ENCODE measurements around the gene RBKS.

RBKS gene

DNA sequence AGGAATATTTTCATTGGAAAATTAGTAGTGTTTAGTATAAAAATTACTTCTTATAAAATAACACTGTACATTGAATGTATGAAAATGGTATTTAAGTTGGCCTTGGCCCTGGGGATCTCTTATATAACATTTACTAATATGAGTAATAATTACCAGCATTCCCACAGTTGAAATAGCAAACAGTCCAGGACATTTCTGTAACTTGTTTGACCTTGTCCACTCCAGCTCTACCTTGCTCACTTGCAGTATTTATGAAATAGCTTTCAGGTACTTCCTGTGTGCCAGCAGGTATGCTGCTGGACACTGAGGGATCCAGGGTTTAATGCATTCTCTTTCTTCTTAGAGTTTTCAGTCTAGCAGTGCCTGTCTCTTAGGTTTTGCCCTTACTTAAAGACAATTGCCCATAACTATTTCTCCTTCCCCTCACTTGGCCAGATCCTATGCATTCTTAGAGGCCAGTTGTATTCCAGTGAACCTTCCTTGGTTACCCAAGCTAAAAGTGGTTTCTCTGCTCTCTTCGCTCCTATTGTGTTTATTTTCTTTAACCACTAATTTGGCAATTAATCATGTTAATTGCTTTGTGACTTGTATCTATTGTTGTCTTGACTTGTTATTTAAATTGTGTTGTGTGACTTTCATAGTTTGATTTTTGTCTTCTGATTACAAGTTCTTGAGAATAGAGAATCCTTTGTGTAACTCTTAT lies 26.3 kb upstream of the RBKS start:
- H3K36me3 ChIP-seq, result no peaks in the 10 kb centered on the region
- TF ChIP-seq, protein P1, sequence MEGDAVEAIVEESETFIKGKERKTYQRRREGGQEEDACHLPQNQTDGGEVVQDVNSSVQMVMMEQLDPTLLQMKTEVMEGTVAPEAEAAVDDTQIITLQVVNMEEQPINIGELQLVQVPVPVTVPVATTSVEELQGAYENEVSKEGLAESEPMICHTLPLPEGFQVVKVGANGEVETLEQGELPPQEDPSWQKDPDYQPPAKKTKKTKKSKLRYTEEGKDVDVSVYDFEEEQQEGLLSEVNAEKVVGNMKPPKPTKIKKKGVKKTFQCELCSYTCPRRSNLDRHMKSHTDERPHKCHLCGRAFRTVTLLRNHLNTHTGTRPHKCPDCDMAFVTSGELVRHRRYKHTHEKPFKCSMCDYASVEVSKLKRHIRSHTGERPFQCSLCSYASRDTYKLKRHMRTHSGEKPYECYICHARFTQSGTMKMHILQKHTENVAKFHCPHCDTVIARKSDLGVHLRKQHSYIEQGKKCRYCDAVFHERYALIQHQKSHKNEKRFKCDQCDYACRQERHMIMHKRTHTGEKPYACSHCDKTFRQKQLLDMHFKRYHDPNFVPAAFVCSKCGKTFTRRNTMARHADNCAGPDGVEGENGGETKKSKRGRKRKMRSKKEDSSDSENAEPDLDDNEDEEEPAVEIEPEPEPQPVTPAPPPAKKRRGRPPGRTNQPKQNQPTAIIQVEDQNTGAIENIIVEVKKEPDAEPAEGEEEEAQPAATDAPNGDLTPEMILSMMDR (IDR thresholded peaks at IDR 0.05; ENCODE audit: low read depth, low read length), result no peak
- no peak for DNase-seq
- H3K27ac ChIP-seq, result no peak overlapping the region
- no peaks in the 10 kb centered on the region for H3K9me3 ChIP-seq (ENCODE audit: severe bottlenecking)
- H3K27me3 ChIP-seq (ENCODE audit: insufficient read depth, low read depth, severe bottlenecking), result no peaks in the 10 kb centered on the region
- H3K4me3 ChIP-seq (ENCODE audit: low read depth, low read length), result no peak overlapping the region

DNA sequence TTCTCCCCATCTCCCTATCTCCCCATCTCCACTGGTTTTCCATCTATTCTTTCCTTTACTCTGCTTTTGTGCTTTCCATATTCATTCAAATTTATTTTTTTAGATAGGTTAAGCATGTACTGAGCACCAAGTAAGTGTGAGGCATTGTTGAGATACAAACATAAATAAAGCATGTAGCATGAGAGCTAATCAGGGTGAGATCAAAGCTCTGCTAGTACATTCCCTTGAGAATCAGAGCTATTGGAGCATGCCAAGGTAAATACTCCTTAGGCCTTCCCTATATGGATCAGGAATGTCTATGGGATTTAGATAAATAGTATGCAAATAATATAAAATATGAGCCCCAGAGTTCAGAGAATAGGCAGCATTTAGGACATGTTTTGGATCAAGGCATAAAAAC lies 25.7 kb upstream of the RBKS start:
- H3K36me3 ChIP-seq, result no peaks in the 10 kb centered on the region
- H3K27me3 ChIP-seq (ENCODE audit: insufficient read depth, low read depth, severe bottlenecking), result no peaks in the 10 kb centered on the region
- no peaks in the 10 kb centered on the region for H3K9me3 ChIP-seq (ENCODE audit: severe bottlenecking)
- H3K27ac ChIP-seq, result no peak overlapping the region
- no peak for DNase-seq
- TF ChIP-seq, protein P1 (IDR thresholded peaks at IDR 0.05; ENCODE audit: low read depth, low read length), result no peak
- no peak overlapping the region for H3K4me3 ChIP-seq (ENCODE audit: low read depth, low read length)

DNA sequence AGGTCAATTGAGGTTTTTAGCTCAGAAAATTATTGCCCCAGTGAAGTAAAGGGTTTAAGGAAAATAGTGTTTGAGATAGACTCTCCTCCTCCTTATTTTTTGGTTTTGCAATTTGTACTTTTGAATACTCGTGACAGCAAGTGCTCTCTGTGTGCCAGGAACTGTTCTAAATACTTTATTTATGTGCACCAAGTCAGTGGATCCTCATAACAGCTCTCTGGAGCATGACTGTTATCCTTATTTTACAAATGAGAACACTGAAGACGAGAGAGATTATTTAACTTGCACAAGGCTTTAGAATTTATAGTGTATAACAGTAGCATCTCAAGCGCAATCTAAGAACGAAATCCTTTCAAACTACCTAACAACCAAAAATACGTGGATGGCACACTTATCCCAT lies 25.0 kb upstream of the RBKS start:
- Histone ChIP-seq H3K27me3 (ENCODE audit: insufficient read depth, low read depth, severe bottlenecking) (no peaks in the 10 kb centered on the region), H3K36me3 (no peaks in the 10 kb centered on the region), H3K4me3 (ENCODE audit: low read depth, low read length) (no peak overlapping the region), H3K27ac (no peak overlapping the region), H3K9me3 (ENCODE audit: severe bottlenecking) (no peaks in the 10 kb centered on the region)
- TF ChIP-seq, protein P1 (IDR thresholded peaks at IDR 0.05; ENCODE audit: low read depth, low read length), result no peak
- DNase-seq, result no peak

DNA sequence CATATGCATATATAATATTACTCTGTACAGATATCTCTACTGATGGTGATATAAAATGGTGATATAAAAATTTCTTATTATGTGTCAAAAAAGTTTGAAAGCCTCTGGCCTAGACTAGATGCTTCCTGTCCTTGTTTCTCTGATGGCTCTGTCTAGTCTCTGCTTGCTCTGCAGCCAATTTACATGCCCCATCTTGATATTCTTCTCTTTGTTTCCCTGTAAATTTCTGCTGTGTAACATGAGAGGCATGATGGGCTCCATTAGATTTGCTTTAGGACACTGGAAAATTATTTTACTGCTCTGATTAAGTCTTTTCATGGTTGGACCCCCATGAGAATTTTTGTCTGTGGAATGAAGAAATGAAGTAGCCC lies 24.6 kb upstream of the RBKS start:
- no peak overlapping the region for H3K27ac ChIP-seq
- no peaks in the 10 kb centered on the region for H3K9me3 ChIP-seq (ENCODE audit: severe bottlenecking)
- H3K27me3 ChIP-seq (ENCODE audit: insufficient read depth, low read depth, severe bottlenecking), result no peaks in the 10 kb centered on the region
- TF ChIP-seq, protein P1 (IDR thresholded peaks at IDR 0.05; ENCODE audit: low read depth, low read length), result no peak
- H3K36me3 ChIP-seq, result no peaks in the 10 kb centered on the region
- no peak overlapping the region for H3K4me3 ChIP-seq (ENCODE audit: low read depth, low read length)
- no peak for DNase-seq

DNA sequence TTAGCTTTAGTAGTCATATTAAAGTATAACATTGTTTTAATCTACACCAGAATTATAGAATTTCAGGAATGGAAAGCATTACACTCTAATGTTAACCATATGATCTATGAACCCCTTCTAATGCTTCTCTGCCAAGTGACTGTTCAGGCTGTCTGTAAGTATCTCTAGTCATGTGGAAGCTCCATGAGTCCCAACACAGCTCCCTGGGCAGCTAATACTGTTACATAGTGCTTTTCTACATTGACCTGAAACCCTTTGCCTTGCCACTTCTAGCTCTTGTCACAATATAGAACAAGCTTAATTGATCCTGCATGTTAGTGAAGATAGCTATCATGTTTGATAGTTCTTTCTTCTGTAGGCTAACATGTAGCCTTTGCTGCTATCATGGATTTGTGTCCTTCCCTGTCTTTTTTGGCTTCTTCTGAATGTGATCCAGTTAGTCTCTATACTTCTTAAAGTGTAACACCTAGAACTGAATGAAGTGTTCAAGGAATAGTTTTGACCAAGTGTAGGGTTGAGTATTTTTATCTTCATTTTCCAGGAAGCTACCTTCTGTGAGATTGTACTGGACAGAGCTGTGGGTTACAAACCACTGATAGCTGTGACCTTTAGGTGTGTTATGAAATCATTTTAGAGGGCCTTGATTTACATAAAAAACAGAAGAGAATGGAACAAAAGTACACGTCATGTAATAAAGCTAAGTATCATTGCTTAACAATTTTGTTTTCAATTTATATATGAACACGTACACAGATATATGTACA lies 24.0 kb upstream of the RBKS start:
- TF ChIP-seq, protein P1 (IDR thresholded peaks at IDR 0.05; ENCODE audit: low read depth, low read length), result no peak
- Histone ChIP-seq H3K27me3 (ENCODE audit: insufficient read depth, low read depth, severe bottlenecking) (no peaks in the 10 kb centered on the region), H3K36me3 (no peaks in the 10 kb centered on the region), H3K4me3 (ENCODE audit: low read depth, low read length) (no peak overlapping the region), H3K9me3 (ENCODE audit: severe bottlenecking) (no peaks in the 10 kb centered on the region), H3K27ac (no peak overlapping the region)
- no peak for DNase-seq

All from WERI-Rb-1 (cell line).